Fibroblast of skin of scalp (primary cell): ENCODE measurements around the gene MT1B.
A peak's percentile ranks its signal among the peaks of the same experiment; 100 is the strongest.
"Not testable (repeated sequence)": the region's sequence is repeated elsewhere in the genome, so short reads cannot be mapped to it uniquely, and the experiment has no call there.

ENCODE experiments used
- DNase-seq: peaks from one replicate; pipeline ENCODE4 v3.0.0-alpha.2; 2013

The MT1B gene

DNA sequence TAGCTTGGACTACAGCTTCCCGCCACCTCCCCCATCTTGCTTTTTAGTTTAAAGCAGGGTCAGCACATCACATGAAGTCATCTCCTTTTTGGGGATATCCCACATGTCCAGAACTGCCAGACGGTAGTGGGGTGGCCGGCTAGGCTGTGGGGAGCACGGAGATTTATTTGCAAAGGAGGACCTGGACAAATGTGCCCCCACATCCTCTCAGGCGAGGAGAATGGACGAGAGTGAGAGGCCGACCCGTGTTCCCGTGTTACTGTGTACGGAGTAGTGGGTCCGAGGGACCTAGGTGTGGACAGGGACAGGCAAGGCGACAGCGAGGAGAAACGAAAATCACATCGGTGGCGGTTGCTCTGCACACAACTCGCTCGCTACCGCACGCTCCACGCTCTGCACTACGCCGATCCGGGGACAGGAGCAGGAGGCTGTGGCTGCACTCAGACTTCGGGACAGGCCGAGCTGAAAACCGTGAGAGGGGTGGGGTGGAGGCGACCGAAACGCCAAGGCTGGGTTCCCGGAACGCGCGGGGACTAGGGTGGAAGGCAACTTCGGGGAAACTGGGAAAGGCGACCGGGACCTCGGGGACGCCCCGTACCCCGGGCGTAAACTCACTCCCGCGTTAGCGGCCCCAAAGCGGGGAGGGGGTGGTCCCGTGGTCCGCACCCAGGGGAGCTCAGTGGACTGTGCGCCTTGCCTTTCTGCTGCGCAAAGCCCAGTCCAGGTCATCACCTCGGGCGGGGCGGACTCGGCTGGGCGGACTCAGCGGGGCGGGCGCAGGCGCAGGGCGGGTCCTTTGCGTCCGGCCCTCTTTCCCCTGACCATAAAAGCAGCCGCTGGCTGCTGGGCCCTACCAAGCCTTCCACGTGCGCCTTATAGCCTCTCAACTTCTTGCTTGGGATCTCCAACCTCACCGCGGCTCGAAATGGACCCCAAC is 13.6 kb upstream of the MT1B start, which contains the start of gene MT1A:
MT1A (plus strand) TSS at position 853 of the 937 bp plus-strand sequence; CDS start at position 926, 73 bp downstream.
- peak; percentile 10 for DNase-seq

GRCh38 chr16:56639045-56639444 is 12.6 kb upstream of the MT1B start:
- no peak for DNase-seq

GRCh38 chr16:56640076-56640475 is 11.6 kb upstream of the MT1B start:
- no peak for DNase-seq

DNA sequence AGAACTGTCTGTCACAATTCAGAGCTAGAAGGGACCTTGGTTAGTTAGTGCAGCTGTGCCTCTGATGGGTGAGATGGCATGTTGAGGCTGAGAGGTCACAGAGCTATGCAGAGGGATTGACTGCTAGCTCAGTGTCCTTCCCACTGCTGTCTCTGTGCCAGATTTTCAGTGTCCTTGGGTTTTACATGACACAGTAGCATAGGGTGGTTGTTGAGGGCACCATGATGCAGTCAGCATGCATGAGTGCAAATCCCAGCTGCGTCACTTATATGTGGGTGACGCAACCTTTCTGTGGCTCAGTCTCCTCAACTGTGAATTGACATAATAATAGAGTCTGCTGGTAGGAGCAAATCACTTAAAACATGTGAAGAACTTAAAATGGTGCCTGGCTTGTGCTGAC is 10.5 kb upstream of the MT1B start:
- no peak for DNase-seq

GRCh38 chr16:56643080-56643778 is 8.5 kb upstream of the MT1B start:
- no peak for DNase-seq

- no peak for DNase-seq
Observed at GRCh38 chr16:56643833-56644232, 7.9 kb upstream of the MT1B start.

DNA sequence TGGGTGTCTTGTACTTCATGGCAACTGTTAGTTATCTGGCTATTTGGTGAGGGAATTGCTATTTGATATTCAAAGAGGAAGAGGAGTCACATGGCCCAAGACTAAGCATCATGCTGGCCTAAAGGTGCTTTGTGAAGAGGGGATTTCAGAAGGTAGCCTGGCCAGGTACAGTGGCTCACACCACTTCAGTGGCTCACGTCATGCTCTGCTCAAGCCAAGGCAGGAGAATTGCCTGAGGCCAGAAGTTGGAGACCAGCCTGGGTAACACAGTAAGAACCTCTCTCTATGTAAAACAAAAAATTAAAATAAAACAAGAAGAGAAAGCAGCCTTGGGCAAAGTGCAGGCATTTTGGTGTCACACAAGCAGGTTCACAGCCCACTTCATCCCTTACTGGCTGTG is 6.4 kb upstream of the MT1B start:
- no peak for DNase-seq

DNA sequence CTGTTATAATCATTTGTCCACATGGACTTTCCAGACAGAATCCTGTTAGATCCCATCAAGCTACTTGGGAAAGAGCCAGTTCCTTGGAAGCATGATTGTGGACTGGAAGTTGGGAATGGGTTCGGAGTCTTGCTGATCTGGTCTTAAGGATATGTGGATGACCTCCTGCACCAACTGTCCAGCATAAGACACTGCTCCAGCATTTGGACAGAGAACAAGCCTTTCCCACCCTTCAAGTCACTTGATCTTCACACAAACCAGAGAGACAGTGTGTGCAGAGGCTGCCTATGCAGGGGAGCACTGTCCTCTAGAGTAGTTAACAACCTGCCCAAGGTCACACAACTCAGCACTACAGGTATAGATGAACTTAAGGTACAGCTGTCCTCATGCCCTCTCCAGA is 5.8 kb upstream of the MT1B start:
- no peak for DNase-seq

DNA sequence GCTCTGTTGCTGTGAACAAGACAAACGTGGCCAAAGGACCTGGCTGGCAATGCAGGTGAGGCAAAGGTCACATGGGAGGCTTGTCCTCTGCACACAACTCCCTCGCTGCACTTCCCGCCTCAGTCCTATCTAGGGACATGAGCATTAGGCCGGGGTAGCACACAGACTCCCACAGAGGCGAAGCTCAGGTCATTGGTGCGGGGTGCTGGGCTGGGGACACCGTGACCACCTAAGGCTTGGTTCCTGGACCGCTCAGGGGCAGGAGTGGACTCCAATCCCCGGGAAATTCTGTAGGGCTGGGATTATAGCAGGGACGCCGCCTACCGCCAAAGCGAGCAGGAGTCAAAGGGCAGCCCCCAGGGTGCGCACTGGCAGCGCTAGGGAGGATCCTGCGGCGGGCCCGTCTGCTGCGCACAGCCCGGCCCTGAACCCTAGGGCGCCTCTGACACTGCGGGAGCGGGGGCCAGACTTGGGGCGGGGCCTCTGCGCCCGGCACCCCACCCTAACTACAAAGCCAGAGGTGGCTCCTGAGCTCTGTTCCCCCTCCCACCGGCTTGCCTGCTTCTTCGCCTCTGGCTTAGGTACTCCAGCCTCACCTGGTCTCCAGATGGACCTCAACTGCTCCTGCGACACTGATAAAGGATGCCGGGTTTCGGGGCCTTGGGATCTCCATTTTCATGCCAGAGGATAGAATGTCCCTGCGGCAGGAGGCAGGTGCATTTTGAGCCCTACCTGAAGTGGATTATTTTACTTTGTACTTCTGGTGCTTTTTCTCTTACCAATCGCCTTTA is 3.9 kb upstream of the MT1B start:
- DNase-seq: no peak

DNA sequence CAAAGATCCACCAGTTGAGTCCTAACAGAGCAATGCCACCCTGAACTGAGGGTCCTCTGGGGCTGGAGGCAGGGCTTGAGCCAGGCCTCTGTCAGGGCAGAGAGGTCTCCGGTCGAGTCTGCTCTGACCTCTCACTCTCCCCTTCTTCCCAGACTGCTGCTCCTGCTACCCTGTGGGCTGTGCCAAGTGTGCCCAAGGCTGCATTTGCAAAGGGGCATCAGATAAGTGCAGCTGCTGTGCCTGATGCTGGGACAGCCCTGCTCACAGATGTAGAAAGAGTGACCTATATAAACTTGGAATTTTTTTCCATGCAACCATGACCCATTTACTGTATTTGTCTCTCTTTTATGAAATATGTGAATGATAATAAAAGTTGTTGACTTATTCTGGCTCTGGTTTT is 2.4 kb upstream of the MT1B start:
- no peak for DNase-seq

GRCh38 chr16:56649820-56650219 is 1.9 kb upstream of the MT1B start:
- DNase-seq: no peak

GRCh38 chr16:56652600-56652999 is 914 bp downstream of the MT1B start:
- DNase-seq: no peak

GRCh38 chr16:56653218-56653617 is 1.5 kb downstream of the MT1B start:
- DNase-seq: no peak

- peak; percentile 18 for DNase-seq
Observed at GRCh38 chr16:56657555-56658326, 6.1 kb downstream of the MT1B start, which contains the start of gene MT1F. MT1F (plus strand) TSS chr16:56657959; CDS start chr16:56658059, 100 bp downstream.

- DNase-seq: no peak
Observed at GRCh38 chr16:56658327-56658875, 6.7 kb downstream of the MT1B start.

DNA sequence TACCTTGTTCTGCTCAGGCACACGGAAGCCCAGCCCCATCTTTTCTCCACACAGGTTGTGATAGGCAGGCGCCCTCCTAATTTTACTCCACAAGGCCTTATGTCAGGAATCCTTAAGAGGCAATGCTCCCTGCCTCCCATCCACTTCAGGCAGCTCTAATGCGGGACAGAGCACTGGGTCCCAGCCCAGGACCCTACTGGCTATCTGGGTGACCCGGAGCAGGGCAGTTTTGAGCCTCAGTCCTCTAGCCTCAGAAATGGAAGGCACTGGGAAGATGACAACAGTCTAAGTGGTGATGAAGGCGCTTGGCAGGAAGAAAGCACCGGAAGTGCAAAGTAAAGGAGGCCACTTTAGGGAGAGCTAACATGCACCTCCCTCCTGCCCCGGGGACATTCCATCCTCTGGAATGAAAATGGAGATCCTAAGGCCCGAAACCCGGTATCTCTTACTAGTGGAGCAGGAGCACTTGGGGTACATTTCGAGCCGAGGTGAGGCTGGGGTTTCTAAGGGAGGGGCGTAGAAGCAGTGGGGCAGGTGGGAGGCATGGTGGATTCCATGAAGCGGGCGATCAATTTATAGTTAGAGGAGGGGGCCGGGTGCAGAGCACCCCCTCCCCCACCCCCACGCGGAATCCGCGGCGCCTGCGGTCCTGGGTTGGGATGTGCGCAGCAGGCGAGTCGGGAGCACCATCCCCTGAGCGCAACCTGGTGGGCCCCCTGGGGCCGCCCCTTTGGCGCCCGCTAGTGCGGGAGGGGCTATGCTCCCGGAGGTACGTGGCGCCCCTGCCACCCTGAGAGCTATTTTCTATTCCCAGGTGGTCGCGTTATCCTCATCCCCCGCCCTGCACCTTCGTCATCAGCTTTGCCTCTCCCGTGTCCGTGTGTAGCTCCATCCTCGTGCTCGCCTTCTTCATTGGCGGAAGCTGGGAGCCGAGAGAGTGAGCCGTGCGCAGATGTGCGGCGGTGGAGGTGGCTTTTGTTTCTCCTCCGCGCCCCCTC is 11.0 kb downstream of the MT1B start:
- DNase-seq: no peak

DNA sequence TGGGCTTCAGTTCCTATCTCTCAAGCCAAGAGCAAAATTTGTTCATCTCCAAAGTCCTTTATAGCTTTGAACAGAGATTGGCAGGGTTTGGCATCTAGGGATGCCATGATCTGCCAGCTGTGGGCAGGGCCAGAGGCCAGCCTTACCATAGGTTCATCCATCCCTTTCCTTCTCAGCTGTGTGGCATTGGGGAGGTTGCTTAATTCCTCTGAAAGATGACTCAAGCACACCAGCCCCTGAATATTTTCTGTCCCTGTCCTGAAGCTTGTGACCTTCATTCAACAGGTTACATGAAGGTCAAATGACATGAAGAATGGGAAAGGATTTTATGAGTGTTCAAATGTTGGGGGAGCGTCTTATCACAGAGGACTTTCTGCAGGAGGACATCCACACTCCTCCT is 12.8 kb downstream of the MT1B start:
- no peak for DNase-seq

DNA sequence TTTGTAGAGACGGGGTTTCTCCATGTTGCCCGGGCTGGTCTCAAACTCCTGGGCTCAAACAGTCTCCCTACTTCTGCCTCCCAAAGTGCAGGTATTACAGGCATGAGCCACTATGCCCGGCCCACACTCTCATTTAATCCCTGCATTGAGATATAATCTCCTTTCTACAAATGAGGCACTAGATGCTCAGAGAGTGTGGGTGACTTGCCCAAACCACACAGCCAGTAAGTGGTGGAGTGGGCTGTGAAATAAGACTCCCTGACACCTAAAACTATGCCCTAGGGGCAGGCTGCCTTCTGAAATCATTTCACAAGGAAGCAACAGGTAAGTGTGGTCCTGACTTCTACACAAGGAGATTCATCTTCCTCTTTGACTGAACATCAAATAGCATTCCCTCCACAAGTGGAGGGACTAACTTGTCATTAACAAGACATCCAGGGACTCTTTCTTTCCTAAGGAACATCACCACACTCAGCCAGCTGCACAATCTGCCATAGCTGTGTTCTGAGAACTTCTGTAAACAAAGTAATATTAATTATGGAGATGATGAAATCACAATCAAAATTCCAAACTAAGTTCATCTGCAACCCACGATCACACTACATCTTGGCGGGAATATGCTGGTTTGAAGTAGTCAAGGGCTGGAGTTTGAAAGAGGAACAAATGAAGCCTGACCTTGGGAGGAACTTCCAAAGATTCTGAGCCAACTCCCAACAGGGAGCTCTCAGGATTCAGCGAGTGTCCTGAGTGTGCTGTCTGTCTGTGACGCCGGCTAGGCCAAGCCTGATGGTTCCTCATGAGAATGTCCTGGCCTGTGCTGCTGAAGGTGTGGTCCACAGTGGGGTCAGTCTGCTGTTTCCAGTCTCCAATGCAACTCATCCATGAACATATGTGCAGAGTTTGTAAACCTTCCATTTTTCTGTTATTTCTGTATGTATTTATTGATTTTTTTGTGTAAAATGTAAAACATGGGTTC is 13.9 kb downstream of the MT1B start:
- not testable (repeated sequence) for DNase-seq
